Lung (tissue), 12 donors: Measurements from ENCODE around the gene HDAC2. TPM values are rescaled to one million over a fixed set of nuclear protein-coding genes. Genes with fewer than 3 reads are reported as not detected.

Experiments
- ATAC-seq: fragments of 200-7000 bp; cut with Tn5 transposase; one replicate; pipeline ENCODE4 v1.9.1; 2020; ENCODE audit warnings: moderate number of reproducible peaks; ENCODE audit not compliant: insufficient read depth, low FRiP score
- DNase-seq, 3 donors: peaks; one replicate each; pipeline ENCODE4 v3.0.0-alpha.2; 2013 to 2017
- H3K27ac ChIP-seq, 2 donors: one replicate each; pipeline ENCODE4 v1.5.1; 2013; ENCODE audit warnings: mild to moderate bottlenecking in 2 of 2, moderate library complexity in 2 of 2, control low read depth in 1 of 2, inconsistent platforms in 1 of 2, low read depth in 1 of 2, low read length in 1 of 2
- H3K27me3 ChIP-seq, 3 donors: one replicate each; pipeline ENCODE4 v1.5.1; 2013; ENCODE audit warnings: low read length in 2 of 3; ENCODE audit not compliant: control insufficient read depth in 3 of 3, insufficient read depth in 3 of 3
- H3K36me3 ChIP-seq, 4 donors: one replicate each; pipeline ENCODE4 v1.5.1; 2013; ENCODE audit warnings: low read length in 4 of 4, mild to moderate bottlenecking in 1 of 4, moderate library complexity in 1 of 4; ENCODE audit not compliant: control insufficient read depth in 4 of 4, insufficient read depth in 4 of 4
- H3K4me1 ChIP-seq, 5 donors: one replicate each; pipeline ENCODE4 v1.5.1; 2013; ENCODE audit warnings: low read length in 5 of 5, mild to moderate bottlenecking in 2 of 5, moderate library complexity in 1 of 5; ENCODE audit not compliant: control insufficient read depth in 5 of 5, insufficient read depth in 5 of 5
- H3K4me3 ChIP-seq: one replicate; pipeline ENCODE4 v1.5.1; 2013; ENCODE audit warnings: mild to moderate bottlenecking, control low read depth, moderate library complexity
- H3K9ac ChIP-seq, 2 donors: one replicate each; pipeline ENCODE4 v1.5.1; 2013; ENCODE audit warnings: low read length in 2 of 2, control low read depth in 1 of 2; ENCODE audit not compliant: insufficient read depth in 1 of 2
- H3K9me3 ChIP-seq, 4 donors: one replicate each; pipeline ENCODE4 v1.5.1; 2013; ENCODE audit warnings: low read length in 3 of 4, mild to moderate bottlenecking in 1 of 4, moderate library complexity in 1 of 4; ENCODE audit not compliant: control insufficient read depth in 4 of 4, insufficient read depth in 3 of 4
- WGBS, 2 donors: extraction: QIAGEN DNeasy Blood & Tissue Kit; methylation state at CpG; one replicate each; pipeline ENCODE4 v1.1.7; 2013; 5-methylcytosine and 5-hydroxymethylcytosine counted together
- polyA plus RNA-seq, 2 donors: library from polyadenylated mRNA; stranded (reverse); fragments of 200-250 nt; gene quantifications; one replicate each; pipeline ENCODE4 v1.2.1, GENCODE V29; 2013
- total RNA-seq, 2 donors: library from RNA; depleted of rRNA in 1 of 2; stranded (reverse); fragments of >200 nt in 1 of 2; gene quantifications; one replicate each; pipeline ENCODE4 v1.2.1, GENCODE V29; 2014 to 2021
- TF ChIP-seq, protein P1 (sequence below): IDR thresholded peaks from 2 replicates; pipeline ENCODE4 v1.5.1; 2012; ENCODE audit warnings: mild to moderate bottlenecking; ENCODE audit errors: control extremely low read depth, extremely low read depth
- donor health status: control.
- donor health status: control.
- donor health status: Bipolar disorder and iron deficiency.
- donor health status: healthy.
- donor health status: DM: yes; HTN: yes; CAD: no.

HDAC2 gene
- total and polyA plus RNA-seq, 4 donors: 48.2 to 113 (median 61.4) TPM

DNA sequence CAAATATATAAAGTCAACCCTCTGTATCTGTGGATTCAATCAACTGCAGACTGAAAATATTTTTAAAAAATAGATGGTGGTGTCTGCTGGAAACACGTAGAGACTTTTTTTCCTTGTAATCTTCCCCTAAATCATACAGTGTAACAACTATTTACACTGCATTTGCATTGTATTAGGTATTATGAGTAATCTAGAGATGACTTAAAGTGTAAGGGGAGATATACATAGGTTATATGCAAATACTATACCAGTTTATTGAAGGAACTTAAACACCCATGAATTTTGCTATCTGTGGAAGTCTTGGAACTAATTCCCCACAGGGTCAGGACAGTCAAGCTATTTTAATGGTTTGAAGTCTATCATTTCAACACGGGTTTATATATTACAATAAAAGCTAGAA, 10.2 kb downstream of the HDAC2 start:
- Histone ChIP-seq H3K27ac (no peak overlapping the region), H3K9ac (no peak overlapping the region), H3K36me3 (peaks cover 0 to 10% (median 1%) of the 10 kb centered on the region in 4 donors), H3K4me1 (peaks cover 0 to 19% (median 0%) of the 10 kb centered on the region in 5 donors), H3K4me3 (no peak overlapping the region), H3K27me3 (no peaks in the 10 kb centered on the region), H3K9me3 (no peaks in the 10 kb centered on the region)
- TF ChIP-seq, protein P1, sequence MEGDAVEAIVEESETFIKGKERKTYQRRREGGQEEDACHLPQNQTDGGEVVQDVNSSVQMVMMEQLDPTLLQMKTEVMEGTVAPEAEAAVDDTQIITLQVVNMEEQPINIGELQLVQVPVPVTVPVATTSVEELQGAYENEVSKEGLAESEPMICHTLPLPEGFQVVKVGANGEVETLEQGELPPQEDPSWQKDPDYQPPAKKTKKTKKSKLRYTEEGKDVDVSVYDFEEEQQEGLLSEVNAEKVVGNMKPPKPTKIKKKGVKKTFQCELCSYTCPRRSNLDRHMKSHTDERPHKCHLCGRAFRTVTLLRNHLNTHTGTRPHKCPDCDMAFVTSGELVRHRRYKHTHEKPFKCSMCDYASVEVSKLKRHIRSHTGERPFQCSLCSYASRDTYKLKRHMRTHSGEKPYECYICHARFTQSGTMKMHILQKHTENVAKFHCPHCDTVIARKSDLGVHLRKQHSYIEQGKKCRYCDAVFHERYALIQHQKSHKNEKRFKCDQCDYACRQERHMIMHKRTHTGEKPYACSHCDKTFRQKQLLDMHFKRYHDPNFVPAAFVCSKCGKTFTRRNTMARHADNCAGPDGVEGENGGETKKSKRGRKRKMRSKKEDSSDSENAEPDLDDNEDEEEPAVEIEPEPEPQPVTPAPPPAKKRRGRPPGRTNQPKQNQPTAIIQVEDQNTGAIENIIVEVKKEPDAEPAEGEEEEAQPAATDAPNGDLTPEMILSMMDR: no peak
- no peak for DNase-seq
- WGBS, 2 donors: 72 to 78% methylated on average over 2 of the region's 2 CpGs
- no peak for ATAC-seq

DNA sequence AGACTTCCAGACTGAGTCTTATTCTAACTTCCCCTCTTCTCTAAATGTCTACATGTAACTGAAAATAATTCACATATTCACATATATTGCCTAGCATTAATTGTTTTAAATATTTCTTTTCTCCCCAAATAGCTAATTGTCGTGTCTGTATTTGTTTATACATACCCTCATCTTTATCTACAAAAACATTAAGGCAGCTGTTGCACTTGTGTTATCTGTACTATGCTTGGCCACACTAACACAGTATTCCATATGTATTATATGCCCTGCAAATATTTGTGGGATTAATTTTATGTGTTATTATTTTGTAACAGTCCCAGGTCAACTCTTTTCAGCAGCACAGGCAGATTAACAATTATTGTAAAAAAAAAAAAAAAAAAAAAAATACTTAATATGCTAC, 11.7 kb downstream of the HDAC2 start:
- no peak overlapping the region for H3K9ac ChIP-seq
- H3K9me3 ChIP-seq: no peaks in the 10 kb centered on the region
- WGBS, 2 donors: 59 to 72% methylated on average over 1 of the region's 1 CpG
- TF ChIP-seq, protein P1: no peak
- ATAC-seq: no peak
- no peak overlapping the region for H3K27ac ChIP-seq
- H3K27me3 ChIP-seq: no peaks in the 10 kb centered on the region
- H3K36me3 ChIP-seq: peaks cover 0 to 20% (median 5%) of the 10 kb centered on the region in 4 donors
- H3K4me1 ChIP-seq: peaks cover 0 to 17% (median 0%) of the 10 kb centered on the region in 5 donors
- DNase-seq: peak in 2 of 3 donors; percentile 27 to 43
- no peak overlapping the region for H3K4me3 ChIP-seq

DNA sequence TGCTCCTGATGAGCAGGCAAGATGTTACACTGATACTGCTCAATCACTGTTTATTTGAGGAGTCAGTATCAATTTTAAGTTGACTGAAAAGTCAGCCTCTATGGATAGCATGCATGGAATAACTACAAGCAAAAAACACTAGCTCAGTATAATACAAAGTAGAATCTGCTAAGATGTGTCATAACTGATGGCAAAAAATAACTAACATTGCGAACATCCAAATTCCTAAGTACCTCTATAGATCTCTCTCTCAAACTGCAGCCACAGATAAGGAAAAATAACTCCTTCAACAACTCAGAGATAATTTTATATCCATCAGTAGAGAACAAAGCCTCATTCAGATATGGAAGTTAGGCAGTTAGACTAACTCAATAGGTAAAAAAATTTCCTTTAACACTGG, 16.3 kb downstream of the HDAC2 start:
- Histone ChIP-seq H3K4me1 (peaks cover 0 to 11% (median 0%) of the 10 kb centered on the region in 5 donors), H3K27me3 (no peaks in the 10 kb centered on the region), H3K4me3 (no peak overlapping the region), H3K9me3 (no peaks in the 10 kb centered on the region), H3K27ac (no peak overlapping the region), H3K36me3 (peaks cover 4 to 31% (median 12%) of the 10 kb centered on the region in 4 donors), H3K9ac (no peak overlapping the region)
- TF ChIP-seq, protein P1: no peak
- ATAC-seq (no peak), DNase-seq (no peak)
- WGBS, 2 donors: 93 to 100% methylated on average over 1 of the region's 1 CpG

- Histone ChIP-seq H3K36me3 (peaks cover 4 to 33% (median 14%) of the 10 kb centered on the region in 4 donors), H3K27ac (no peak overlapping the region), H3K4me3 (no peak overlapping the region), H3K9me3 (no peaks in the 10 kb centered on the region), H3K4me1 (peaks cover 0 to 2% (median 0%) of the 10 kb centered on the region in 5 donors), H3K9ac (no peak overlapping the region), H3K27me3 (no peaks in the 10 kb centered on the region)
- DNase-seq (no peak), ATAC-seq (no peak)
- TF ChIP-seq, protein P1: no peak
These were observed 17.6 kb downstream of the HDAC2 start for GRCh38 chr6:113953346-113953745.
